Fibroblast of pulmonary artery (primary cell): ENCODE measurements around the gene LRMDA.

Source experiments
- DNase-seq: peaks from one replicate; pipeline ENCODE4 v3.0.0-alpha.2; 2010; ENCODE audit warnings: low read depth
- H3K4me3 ChIP-seq: replicated peaks from 2 replicates; pipeline ENCODE4 v1.5.1; 2011; ENCODE audit warnings: low read depth, mild to moderate bottlenecking, control low read depth, low read length, moderate library complexity
- TF ChIP-seq, protein P1 (sequence below): IDR thresholded peaks from 2 replicates; pipeline ENCODE4 v1.5.1; 2011; ENCODE audit warnings: mild to moderate bottlenecking, control low read depth, low read length, inconsistent platforms; ENCODE audit errors: missing control alignments

The LRMDA gene

GRCh38 chr10:76037531-76038155 is 606.2 kb downstream of the LRMDA start:
- no peak overlapping the region for H3K4me3 ChIP-seq
- no peak for DNase-seq
- TF ChIP-seq, protein P1, sequence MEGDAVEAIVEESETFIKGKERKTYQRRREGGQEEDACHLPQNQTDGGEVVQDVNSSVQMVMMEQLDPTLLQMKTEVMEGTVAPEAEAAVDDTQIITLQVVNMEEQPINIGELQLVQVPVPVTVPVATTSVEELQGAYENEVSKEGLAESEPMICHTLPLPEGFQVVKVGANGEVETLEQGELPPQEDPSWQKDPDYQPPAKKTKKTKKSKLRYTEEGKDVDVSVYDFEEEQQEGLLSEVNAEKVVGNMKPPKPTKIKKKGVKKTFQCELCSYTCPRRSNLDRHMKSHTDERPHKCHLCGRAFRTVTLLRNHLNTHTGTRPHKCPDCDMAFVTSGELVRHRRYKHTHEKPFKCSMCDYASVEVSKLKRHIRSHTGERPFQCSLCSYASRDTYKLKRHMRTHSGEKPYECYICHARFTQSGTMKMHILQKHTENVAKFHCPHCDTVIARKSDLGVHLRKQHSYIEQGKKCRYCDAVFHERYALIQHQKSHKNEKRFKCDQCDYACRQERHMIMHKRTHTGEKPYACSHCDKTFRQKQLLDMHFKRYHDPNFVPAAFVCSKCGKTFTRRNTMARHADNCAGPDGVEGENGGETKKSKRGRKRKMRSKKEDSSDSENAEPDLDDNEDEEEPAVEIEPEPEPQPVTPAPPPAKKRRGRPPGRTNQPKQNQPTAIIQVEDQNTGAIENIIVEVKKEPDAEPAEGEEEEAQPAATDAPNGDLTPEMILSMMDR, result no peak

GRCh38 chr10:76038696-76039095 is 607.3 kb downstream of the LRMDA start:
- no peak for DNase-seq
- TF ChIP-seq, protein P1, result no peak

GRCh38 chr10:76040107-76040829 is 608.8 kb downstream of the LRMDA start:
- TF ChIP-seq, protein P1, result peak; percentile 16
- no peak for DNase-seq
- no peak overlapping the region for H3K4me3 ChIP-seq

More at GRCh38 chr10:76038696-76039095, 607.3 kb downstream of the LRMDA start:
- no peak overlapping the region for H3K4me3 ChIP-seq

GRCh38 chr10:76040830-76041220 is 609.4 kb downstream of the LRMDA start:
- TF ChIP-seq, protein P1, result no peak
- DNase-seq, result no peak
- H3K4me3 ChIP-seq, result no peak overlapping the region

DNA sequence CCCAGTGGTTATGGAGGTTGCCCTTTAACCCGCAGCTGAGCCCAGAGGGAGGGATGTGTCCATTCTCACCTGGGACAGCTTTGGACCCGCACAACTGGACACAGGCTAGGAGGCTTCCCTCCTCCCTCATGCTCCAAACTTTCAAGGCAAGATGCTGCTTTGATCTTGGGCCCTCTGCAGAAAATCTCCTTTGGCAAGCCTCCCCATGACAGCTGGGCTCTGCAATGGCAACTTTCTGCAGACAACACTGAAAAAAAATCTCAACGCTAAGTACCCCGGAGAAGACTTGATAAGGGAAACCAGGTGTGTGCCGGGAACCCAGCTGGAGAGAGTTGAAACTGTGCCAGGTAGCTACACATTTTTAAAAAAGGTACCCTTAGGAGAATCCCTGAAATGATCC is 610.1 kb downstream of the LRMDA start:
- no peak for DNase-seq
- H3K4me3 ChIP-seq, result no peak overlapping the region
- TF ChIP-seq, protein P1, result no peak

- TF ChIP-seq, protein P1, result no peak
- no peak overlapping the region for H3K4me3 ChIP-seq
- DNase-seq, result no peak
Observed at GRCh38 chr10:76043261-76043660, 611.8 kb downstream of the LRMDA start.
